Immature natural killer cell (primary cell): ENCODE results near the gene EPB41L1. TPM values are rescaled to one million over a fixed set of nuclear protein-coding genes. Genes with fewer than 3 reads are reported as not detected.

ENCODE experiments used
- DNase-seq, 3 donors: peaks; one replicate each; pipeline ENCODE4 v3.0.0; 2022; ENCODE audit warnings: mixed read lengths in 1 of 3
- H3K27ac Mint-ChIP-seq, 6 donors: one replicate each; pipeline ENCODE4 v1.8.0; 2020; ENCODE audit warnings: mixed read lengths in 6 of 6, mild to moderate bottlenecking in 5 of 6, inconsistent platforms in 4 of 6, moderate library complexity in 3 of 6
- H3K27me3 Mint-ChIP-seq, 3 donors: one replicate each; pipeline ENCODE4 v1.8.0; 2020 to 2021; ENCODE audit warnings: low read depth in 3 of 3, mild to moderate bottlenecking in 3 of 3, mixed read lengths in 3 of 3, moderate library complexity in 3 of 3, inconsistent platforms in 1 of 3
- H3K36me3 Mint-ChIP-seq, 3 donors: one replicate each; pipeline ENCODE4 v1.8.0; 2020; ENCODE audit warnings: mixed read lengths in 3 of 3, inconsistent platforms in 2 of 3, mild to moderate bottlenecking in 2 of 3
- H3K4me1 Mint-ChIP-seq, 2 donors: one replicate each; pipeline ENCODE4 v1.8.0; 2020; ENCODE audit warnings: inconsistent platforms in 2 of 2, mild to moderate bottlenecking in 2 of 2, mixed read lengths in 2 of 2, moderate library complexity in 1 of 2
- H3K4me3 Mint-ChIP-seq, 5 donors: one replicate each; pipeline ENCODE4 v1.8.0; 2020; ENCODE audit warnings: mild to moderate bottlenecking in 5 of 5, mixed read lengths in 5 of 5, inconsistent platforms in 3 of 5, moderate library complexity in 3 of 5
- H3K9me3 Mint-ChIP-seq, 6 donors: one replicate each; pipeline ENCODE4 v1.8.0; 2020; ENCODE audit warnings: mild to moderate bottlenecking in 6 of 6, mixed read lengths in 6 of 6, inconsistent platforms in 4 of 6, moderate library complexity in 3 of 6
- polyA plus RNA-seq, 3 donors: library from polyadenylated mRNA; unstranded; fragments of 300-500 nt; fragmentation: Illumina TruSeq; gene quantifications; one replicate each; pipeline ENCODE4 v1.2.3, GENCODE V29; 2021

The EPB41L1 gene
- polyA plus RNA-seq, 3 donors from 2014 or later: not detected

DNA sequence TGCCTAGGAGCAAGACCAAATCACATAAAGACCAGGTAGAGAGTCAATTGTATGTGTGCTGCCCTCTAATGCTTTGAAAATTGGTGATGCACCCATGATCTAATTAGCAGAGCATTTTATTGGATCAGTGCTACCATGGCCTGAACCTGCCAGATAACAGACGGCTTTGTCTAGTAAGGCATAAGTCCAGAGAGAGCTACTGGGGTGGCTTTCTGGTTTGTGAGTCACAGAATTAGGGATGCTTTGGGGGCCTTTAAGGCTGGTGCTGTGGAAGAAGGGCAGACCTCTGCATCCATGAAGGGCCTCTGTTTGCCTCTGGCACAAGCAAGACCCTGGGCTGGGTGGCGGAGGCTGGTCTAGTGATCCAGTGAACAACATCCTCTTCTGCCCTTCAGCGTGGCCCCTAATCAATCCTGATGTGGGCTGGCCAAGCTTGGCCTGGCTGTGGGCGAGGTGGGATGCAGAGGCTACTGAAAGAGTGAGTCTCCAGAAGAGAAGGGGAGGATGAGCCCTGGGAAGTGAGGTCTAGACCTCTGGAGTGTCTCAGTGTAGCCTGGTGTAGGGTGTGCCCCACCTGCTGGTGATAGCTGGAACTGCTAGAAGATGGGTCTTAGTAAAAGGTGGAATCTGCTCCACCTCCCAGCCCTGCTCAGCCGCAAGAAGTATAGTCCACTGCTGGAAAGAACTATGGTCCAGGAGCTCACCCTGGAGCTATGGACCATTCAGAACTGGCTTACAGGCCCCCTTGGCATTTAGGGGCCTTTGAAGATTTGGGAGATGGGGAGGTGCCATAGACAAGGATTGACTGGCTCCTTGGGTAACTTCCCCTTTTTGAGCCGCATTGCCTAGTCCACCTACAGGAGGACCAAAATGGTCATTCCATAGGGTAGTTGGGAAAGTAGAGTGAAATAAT, 45.1 kb downstream of the EPB41L1 start:
- Mint-ChIP-seq H3K4me3 (no peak overlapping the region), H3K4me1 (peaks cover 0 to 4% of the 10 kb centered on the region in 2 donors), H3K9me3 (no peaks in the 10 kb centered on the region), H3K36me3 (no peaks in the 10 kb centered on the region), H3K27ac (no peak overlapping the region), H3K27me3 (peaks cover 3 to 15% (median 4%) of the 10 kb centered on the region in 3 donors)
- peak; percentile 46 to 56 (median 46) for DNase-seq

DNA sequence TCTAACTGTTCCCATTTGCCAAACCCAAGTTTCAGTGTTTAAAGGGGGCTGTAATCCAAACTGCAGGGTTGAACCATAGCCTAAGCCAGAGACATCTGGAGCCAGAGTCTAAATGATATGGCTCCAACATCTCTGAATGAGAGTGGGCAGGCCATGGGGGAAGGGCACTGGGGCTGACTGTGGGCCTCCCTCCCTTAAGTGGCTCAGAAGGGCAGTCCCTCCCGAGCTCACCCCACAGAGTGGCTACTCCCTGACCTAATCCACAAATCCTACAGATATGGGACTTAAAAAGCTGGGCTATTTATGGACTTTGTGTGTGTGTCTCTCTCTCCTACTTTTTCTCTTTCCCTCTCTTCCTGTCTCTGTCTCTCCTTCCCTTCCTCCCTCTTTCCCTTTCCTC, 45.9 kb downstream of the EPB41L1 start:
- no peaks in the 10 kb centered on the region for H3K9me3 Mint-ChIP-seq
- H3K27me3 Mint-ChIP-seq: peaks cover 3 to 12% (median 4%) of the 10 kb centered on the region in 3 donors
- no peak for DNase-seq
- peaks cover 0 to 4% of the 10 kb centered on the region in 2 donors for H3K4me1 Mint-ChIP-seq
- no peaks in the 10 kb centered on the region for H3K36me3 Mint-ChIP-seq
- no peak overlapping the region for H3K27ac Mint-ChIP-seq
- H3K4me3 Mint-ChIP-seq: no peak overlapping the region

DNA sequence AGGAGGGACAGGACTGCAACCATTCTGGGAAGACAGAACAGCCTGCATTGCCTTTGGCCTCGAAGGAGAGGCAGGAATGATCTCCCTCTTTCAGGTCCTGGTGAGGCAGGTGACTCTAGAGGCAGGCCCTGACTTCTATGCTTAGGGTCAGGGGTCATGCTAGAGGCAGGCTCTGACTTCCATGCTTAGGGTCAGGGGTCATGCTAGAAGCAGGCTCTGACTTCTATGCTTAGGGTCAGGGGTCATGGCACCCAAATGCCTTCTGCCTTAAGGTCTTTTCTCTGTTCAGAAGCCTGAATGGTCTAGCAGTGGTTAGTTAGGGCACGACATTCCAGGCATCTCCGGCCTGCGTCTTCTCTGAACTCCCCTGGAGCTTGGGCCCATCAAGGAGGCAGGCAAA, 46.7 kb downstream of the EPB41L1 start:
- Mint-ChIP-seq H3K4me1 (peaks cover 0 to 4% of the 10 kb centered on the region in 2 donors), H3K4me3 (no peak overlapping the region), H3K27me3 (peaks cover 2 to 12% (median 3%) of the 10 kb centered on the region in 3 donors), H3K9me3 (no peaks in the 10 kb centered on the region), H3K27ac (no peak overlapping the region), H3K36me3 (no peaks in the 10 kb centered on the region)
- DNase-seq: no peak

DNA sequence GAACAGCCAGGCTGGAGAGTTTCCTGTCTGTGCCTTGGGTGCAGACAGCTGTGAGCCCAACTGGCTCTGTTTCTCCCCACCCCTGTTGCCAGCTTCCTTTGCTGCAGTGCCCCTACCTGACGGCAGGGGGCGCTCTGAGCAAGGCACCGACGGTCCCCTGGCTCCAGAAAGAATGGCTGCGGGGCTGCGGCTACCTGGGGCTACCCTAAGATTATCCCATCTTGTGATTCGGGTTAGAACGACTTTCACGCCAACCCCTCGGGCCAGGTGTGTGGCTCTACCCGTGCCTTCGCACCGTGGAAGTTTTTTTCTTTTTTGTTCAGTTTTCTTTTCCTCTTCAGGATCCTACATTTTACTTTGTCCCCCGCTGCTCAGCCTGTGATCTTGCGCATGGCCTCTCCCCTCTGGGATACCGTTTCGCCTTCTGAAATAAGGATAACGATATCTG, 48.4 kb downstream of the EPB41L1 start:
- H3K36me3 Mint-ChIP-seq: no peaks in the 10 kb centered on the region
- no peak overlapping the region for H3K27ac Mint-ChIP-seq
- H3K4me3 Mint-ChIP-seq: peak overlapping the region in 1 of 5 donors; percentile 36
- peak; percentile 59 to 71 (median 65) for DNase-seq
- no peaks in the 10 kb centered on the region for H3K9me3 Mint-ChIP-seq
- peaks cover 0 to 10% (median 3%) of the 10 kb centered on the region in 3 donors for H3K27me3 Mint-ChIP-seq
- peaks cover 0 to 4% of the 10 kb centered on the region in 2 donors for H3K4me1 Mint-ChIP-seq

DNA sequence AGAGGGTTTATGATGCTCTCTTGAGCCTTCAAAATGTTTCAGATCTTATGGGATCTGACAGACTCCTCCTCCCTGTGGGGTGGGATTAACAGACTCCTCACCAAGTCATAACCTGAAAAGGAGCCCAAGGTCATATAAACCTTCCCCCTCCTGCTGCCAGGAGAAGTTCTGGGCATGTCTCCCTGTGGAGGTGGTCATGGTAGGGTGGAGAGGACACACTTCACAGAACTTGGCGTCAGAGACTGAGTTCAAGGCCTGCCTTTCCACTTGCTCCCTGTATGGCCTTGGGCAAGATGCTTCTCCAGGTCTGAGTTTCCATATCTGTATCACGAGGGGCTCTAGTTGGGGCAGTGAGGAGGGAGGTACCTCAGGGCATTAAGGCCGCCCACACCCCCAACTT, 49.3 kb downstream of the EPB41L1 start:
- Mint-ChIP-seq H3K36me3 (no peaks in the 10 kb centered on the region), H3K27me3 (peaks cover 0 to 7% (median 3%) of the 10 kb centered on the region in 3 donors), H3K4me1 (peaks cover 0 to 4% of the 10 kb centered on the region in 2 donors), H3K4me3 (no peak overlapping the region), H3K27ac (no peak overlapping the region), H3K9me3 (no peaks in the 10 kb centered on the region)
- no peak for DNase-seq

DNA sequence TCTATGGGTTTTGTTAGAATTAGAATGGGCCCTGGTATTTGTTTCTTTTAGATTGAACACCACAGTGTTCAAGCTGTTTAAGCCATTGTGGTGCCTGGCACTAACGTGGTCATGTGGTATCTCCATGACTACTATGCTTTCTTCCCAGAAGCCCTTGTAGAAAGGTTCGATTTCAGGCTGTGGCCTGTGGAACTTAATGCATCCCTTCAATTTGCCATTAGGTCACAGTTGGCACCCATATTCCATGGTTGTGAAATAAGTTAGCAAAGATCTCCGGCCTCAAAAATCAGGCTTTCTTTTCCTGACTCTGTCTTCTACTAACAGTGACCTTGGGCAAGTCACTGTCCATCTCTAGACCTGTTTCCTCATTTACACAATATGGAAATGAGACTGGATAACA, 50.5 kb downstream of the EPB41L1 start:
- H3K4me1 Mint-ChIP-seq: peaks cover 0 to 4% of the 10 kb centered on the region in 2 donors
- DNase-seq: no peak
- no peak overlapping the region for H3K4me3 Mint-ChIP-seq
- H3K27ac Mint-ChIP-seq: no peak overlapping the region
- no peaks in the 10 kb centered on the region for H3K9me3 Mint-ChIP-seq
- H3K27me3 Mint-ChIP-seq: peaks cover 0 to 4% (median 3%) of the 10 kb centered on the region in 3 donors
- no peaks in the 10 kb centered on the region for H3K36me3 Mint-ChIP-seq

DNA sequence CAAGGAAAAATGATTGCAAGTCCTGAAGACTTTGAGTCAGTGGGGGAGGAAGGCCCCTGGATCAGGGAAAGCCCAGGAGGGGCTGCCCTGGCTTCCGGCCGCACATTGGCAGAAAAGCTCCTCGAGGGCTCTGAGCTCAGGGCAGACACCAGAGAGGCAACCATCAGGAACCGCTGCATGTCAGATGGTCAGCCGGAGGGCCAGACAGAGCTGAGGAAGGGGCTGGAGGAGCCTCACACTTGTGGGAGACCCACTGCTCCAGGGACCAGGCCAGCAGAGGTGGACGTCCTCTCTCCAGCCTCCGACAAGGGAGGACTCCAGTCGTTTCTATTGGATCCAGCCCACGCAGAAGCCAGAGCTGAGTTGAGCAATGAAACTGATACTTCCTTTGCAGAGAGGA, 51.5 kb downstream of the EPB41L1 start:
- Mint-ChIP-seq H3K9me3 (no peaks in the 10 kb centered on the region), H3K27ac (no peak overlapping the region), H3K4me1 (peaks cover 0 to 4% of the 10 kb centered on the region in 2 donors), H3K27me3 (peaks cover 0 to 3% (median 2%) of the 10 kb centered on the region in 3 donors), H3K36me3 (no peaks in the 10 kb centered on the region), H3K4me3 (no peak overlapping the region)
- DNase-seq: no peak

DNA sequence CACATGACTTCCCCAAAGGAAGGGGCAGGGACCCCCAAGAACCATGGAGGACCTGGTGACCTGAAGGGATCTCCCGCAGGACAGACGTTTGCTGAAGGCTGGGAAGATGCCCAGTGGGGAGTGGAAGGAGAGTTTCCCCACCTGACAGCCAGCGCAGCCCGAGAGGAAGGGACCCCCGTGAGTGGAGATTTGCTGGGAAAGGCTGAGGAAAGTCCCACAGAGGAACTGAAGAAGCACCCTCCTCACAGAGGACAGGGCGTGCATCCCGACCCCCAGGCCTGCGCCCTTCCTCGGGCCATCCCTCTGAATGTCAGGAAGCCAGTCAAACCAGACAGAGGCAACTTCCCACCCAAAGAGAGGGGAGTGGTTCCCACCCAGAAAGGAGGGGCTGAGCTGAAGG, 52.1 kb downstream of the EPB41L1 start:
- H3K36me3 Mint-ChIP-seq: no peaks in the 10 kb centered on the region
- H3K4me3 Mint-ChIP-seq: no peak overlapping the region
- peaks cover 0 to 4% (median 3%) of the 10 kb centered on the region in 3 donors for H3K27me3 Mint-ChIP-seq
- no peak for DNase-seq
- no peaks in the 10 kb centered on the region for H3K9me3 Mint-ChIP-seq
- peaks cover 0 to 4% of the 10 kb centered on the region in 2 donors for H3K4me1 Mint-ChIP-seq
- no peak overlapping the region for H3K27ac Mint-ChIP-seq

DNA sequence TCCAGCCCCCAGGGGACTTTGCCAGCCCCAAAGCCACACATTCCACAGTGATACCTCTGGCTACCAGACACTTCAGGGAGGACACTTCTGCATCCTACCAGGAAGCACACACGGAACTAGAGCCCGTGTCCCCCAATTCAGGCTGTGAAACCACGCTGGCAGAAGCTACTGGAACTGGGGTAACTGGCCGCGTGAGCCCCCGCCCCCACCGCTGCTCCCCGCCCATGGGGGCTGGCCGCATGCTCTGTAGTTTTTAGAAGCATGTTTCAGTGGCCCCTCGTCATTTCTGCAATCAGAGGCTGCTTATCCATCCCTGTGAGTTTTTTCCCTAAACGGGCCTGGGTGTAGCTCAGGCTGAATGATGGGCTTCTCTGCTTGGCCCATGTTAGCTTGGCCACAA, 53.1 kb downstream of the EPB41L1 start:
- DNase-seq: no peak
- no peaks in the 10 kb centered on the region for H3K9me3 Mint-ChIP-seq
- H3K36me3 Mint-ChIP-seq: no peaks in the 10 kb centered on the region
- H3K27ac Mint-ChIP-seq: no peak overlapping the region
- peaks cover 0 to 4% of the 10 kb centered on the region in 2 donors for H3K4me1 Mint-ChIP-seq
- H3K27me3 Mint-ChIP-seq: peaks cover under 1 to 7% (median 3%) of the 10 kb centered on the region in 3 donors
- no peak overlapping the region for H3K4me3 Mint-ChIP-seq

DNA sequence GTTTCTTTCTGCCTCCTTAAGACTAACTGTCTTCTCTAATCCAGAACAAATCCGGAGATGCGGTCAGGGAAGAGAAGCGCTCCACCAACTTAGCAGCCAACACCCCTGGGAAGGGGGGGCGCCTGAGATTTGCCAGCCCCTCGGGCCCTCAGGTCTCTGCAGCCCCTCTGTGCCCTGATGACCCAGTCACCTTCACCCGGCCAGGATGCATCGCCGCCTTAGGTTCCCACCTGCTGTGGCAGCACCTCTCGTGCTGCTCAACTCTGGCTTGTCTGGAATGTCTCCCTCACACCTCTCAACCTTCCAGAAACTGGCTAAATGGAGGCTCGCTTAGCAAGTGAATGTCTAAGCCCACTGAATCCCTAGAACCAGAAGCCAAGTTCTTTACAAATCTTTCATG, 53.7 kb downstream of the EPB41L1 start:
- H3K36me3 Mint-ChIP-seq: no peaks in the 10 kb centered on the region
- H3K4me1 Mint-ChIP-seq: no peaks in the 10 kb centered on the region
- H3K27ac Mint-ChIP-seq: no peak overlapping the region
- H3K4me3 Mint-ChIP-seq: no peak overlapping the region
- H3K27me3 Mint-ChIP-seq: peaks cover 1 to 4% (median 2%) of the 10 kb centered on the region in 3 donors
- no peaks in the 10 kb centered on the region for H3K9me3 Mint-ChIP-seq
- DNase-seq: no peak

DNA sequence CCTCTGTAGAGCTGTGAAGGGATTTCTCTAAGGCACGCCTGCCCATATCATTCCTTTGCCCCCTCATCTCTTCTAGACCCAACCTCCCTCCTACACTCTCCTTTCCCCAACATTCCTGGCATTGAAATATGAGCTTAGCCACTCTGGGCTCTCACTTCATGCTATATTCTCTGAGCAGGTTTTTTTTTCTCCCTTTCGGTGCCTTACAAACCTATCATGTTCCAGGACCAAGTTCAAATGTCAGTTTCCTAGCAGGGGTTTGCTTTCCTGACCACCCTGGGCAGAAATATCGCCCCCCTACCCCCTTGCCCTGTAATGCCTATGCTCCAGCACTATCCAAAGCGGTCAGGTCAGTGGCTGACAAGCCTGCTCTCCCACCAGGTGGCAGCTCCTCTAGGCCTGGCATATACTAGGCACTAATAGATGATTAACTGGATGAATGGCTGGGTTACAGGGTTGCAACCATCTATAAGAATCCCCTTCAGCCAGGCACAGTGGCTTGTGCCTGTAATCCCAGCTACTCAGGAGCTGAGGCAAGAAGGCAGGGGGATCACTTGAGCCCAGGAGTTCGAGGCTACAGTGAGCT, 56.0 kb downstream of the EPB41L1 start:
- H3K4me3 Mint-ChIP-seq: no peak overlapping the region
- no peaks in the 10 kb centered on the region for H3K36me3 Mint-ChIP-seq
- no peaks in the 10 kb centered on the region for H3K9me3 Mint-ChIP-seq
- no peak overlapping the region for H3K27ac Mint-ChIP-seq
- DNase-seq: no peak
- no peaks in the 10 kb centered on the region for H3K4me1 Mint-ChIP-seq
- H3K27me3 Mint-ChIP-seq: peaks cover 1 to 4% (median 2%) of the 10 kb centered on the region in 3 donors

DNA sequence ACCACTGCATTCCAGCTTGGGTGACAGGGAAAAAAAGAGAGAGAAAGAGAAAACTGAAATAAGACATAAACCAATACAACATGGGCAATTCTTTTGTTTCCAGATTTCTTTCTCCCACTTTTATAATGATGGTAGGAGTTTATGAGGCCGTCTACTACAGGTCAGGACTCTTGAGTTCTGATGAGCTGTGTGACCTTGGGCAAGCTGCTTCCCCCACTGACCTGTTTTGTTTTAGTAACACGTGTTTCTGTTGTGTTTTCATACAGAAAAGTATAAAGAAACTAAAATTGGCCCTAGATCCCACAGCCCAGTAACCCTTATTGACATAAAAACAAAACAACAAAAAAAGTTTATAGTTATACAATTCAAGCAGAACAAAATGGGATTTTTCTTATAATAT, 58.8 kb downstream of the EPB41L1 start:
- H3K4me3 Mint-ChIP-seq: no peak overlapping the region

DNA sequence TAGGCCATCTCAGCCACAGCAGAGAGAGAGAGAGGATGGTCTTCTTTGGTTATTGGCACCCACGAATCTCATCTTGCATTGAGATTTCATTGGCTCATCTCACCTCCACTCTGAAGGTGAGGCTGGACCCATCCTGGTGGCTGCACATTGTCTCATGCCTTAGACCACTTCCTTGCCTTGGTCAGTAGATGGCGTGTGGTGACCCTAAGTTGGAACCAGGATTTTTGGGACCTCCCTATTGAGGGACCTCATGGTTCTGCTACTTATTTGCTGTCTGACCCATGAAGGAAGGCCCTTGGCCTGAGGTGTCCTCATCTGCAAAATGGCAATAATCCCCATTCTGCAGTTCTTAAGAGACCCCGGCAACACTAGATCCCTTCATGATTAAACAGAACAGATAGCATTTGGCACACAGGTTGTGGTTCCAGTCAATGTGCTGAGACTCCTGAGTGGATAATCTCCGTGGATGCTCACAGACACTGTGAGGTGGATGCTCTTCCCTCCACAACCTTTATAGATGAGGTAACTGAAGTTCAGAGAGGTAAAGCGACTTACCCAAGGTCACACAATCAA, 60.2 kb downstream of the EPB41L1 start:
- peak in 2 of 3 donors; percentile 5 to 18 for DNase-seq
- Mint-ChIP-seq H3K36me3 (no peaks in the 10 kb centered on the region), H3K9me3 (no peaks in the 10 kb centered on the region), H3K4me3 (no peak overlapping the region), H3K27ac (no peak overlapping the region), H3K4me1 (peaks cover 2 to 6% of the 10 kb centered on the region in 2 donors), H3K27me3 (peaks cover 2 to 7% (median 4%) of the 10 kb centered on the region in 3 donors)

More for the DNA sequence above, 58.8 kb downstream of the EPB41L1 start:
- Mint-ChIP-seq H3K27ac (no peak overlapping the region), H3K9me3 (no peaks in the 10 kb centered on the region), H3K36me3 (no peaks in the 10 kb centered on the region), H3K4me1 (peaks cover under 1 to 3% of the 10 kb centered on the region in 2 donors), H3K27me3 (peaks cover 2 to 7% (median 4%) of the 10 kb centered on the region in 3 donors)
- DNase-seq: no peak

DNA sequence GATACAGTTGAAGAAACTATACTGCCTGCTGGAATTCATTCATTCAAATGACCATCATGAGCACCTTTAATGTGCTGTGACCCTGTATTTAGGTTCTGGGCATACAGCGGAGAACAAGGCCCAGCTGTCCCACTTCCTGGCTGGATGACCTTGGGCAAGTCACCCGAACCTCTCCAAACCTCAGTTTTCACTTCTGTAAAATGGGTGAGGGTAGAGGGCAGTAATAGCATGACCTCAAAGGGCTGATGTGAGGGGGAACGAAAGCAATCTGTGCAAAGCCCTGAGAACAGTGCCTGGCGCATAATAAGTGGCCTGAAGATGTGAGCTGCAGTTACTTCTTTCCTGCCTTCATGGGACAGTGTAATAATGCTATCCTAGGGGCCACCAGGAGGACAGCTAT, 61.2 kb downstream of the EPB41L1 start:
- H3K9me3 Mint-ChIP-seq: no peaks in the 10 kb centered on the region
- DNase-seq: no peak
- H3K36me3 Mint-ChIP-seq: no peaks in the 10 kb centered on the region
- no peak overlapping the region for H3K4me3 Mint-ChIP-seq
- H3K27ac Mint-ChIP-seq: no peak overlapping the region
- peaks cover 2 to 7% (median 4%) of the 10 kb centered on the region in 3 donors for H3K27me3 Mint-ChIP-seq
- H3K4me1 Mint-ChIP-seq: peaks cover 2 to 6% of the 10 kb centered on the region in 2 donors
